HUES64 (cell line): Measurements from ENCODE around the gene SNRPA.
"Not testable (repeated sequence)": the region's sequence is repeated elsewhere in the genome, so short reads cannot be mapped to it uniquely, and the experiment has no call there.

Experiments
- H3K27ac ChIP-seq: 2 replicates; pipeline ENCODE4 v1.7.0; 2013; ENCODE audit warnings: low read depth, low read length, inconsistent platforms
- H3K27me3 ChIP-seq: 2 replicates; pipeline ENCODE4 v1.6.1; 2013; ENCODE audit warnings: mild to moderate bottlenecking, low read length; ENCODE audit not compliant: insufficient read depth
- H3K36me3 ChIP-seq: 2 replicates; pipeline ENCODE4 v1.6.1; 2013; ENCODE audit warnings: mild to moderate bottlenecking, low read length; ENCODE audit not compliant: insufficient read depth
- H3K4me1 ChIP-seq: 2 replicates; pipeline ENCODE4 v1.6.1; 2013; ENCODE audit warnings: mild to moderate bottlenecking, low read length, moderate library complexity; ENCODE audit not compliant: insufficient read depth
- H3K4me3 ChIP-seq: 2 replicates; pipeline ENCODE4 v1.5.1; 2013; ENCODE audit warnings: mild to moderate bottlenecking, low read length, moderate library complexity
- H3K9ac ChIP-seq: 2 replicates; pipeline ENCODE4 v1.6.1; 2013; ENCODE audit warnings: mild to moderate bottlenecking, low read depth, low read length
- H3K9me3 ChIP-seq: 2 replicates; pipeline ENCODE4 v1.6.1; 2013; ENCODE audit warnings: low read depth, low read length; ENCODE audit not compliant: insufficient read depth
- WGBS: fragments of 150-250, 120-280 bp; methylation state at CpG from one replicate; pipeline ENCODE4 v1.1.7; 2013; ENCODE audit warnings: missing lambda C conversion rate; 5-methylcytosine and 5-hydroxymethylcytosine counted together

Gene SNRPA

GRCh38 chr19:40806423-40807146 is 55.6 kb downstream of the SNRPA start:
- Histone ChIP-seq H3K36me3 (peaks cover 60% of the 10 kb centered on the region), H3K4me1 (peaks cover 17% of the 10 kb centered on the region), H3K27me3 (peaks cover 2% of the 10 kb centered on the region; the same call in 1 of the 2 replicates), H3K9ac (no peak overlapping the region), H3K4me3 (peak overlapping the region; percentile 20; the same call in 1 of the 2 replicates), H3K27ac (peak overlapping the region; percentile 27; the same call in 1 of the 2 replicates), H3K9me3 (no peaks in the 10 kb centered on the region)
- WGBS = 25% methylated on average over 26 of the region's 26 CpGs

DNA sequence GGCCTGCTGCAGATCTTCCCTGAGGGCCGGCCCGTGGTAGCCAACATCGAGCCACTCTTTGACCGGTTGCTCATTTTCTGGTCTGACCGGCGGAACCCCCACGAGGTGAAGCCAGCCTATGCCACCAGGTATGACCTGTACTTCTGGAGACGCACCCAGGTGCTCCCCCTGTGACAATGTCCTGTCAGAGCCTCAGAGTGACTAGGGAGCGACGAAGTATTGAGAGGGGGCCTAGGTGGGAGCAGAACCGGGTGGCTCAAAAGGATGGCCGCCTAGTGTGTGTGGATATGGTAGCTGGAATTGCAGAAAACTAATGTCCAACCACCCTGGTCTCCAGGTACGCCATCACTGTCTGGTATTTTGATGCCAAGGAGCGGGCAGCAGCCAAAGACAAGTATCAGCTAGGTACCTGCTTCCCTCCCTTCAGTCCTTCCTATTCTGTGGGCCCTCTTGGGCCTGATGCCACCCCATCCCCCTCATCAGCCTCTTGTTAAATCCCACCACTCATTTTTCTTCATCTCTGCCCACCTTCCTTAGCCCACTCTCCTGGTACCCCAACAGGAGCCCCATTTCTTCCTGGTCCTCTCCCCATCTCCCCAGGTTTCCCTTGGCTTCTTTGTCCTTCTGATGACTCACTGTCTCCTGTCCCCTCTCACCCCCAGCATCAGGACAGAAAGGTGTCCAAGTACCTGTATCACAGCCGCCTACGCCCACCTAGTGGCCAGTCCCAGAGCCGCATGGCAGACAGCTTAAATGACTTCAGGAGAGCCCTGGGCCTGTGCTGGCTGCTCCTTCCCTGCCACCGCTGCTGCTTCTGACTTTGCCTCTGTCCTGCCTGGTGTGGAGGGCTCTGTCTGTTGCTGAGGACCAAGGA is 56.4 kb downstream of the SNRPA start:
- H3K9me3 ChIP-seq = no peaks in the 10 kb centered on the region
- WGBS = 79% methylated on average over 18 of the region's 18 CpGs
- H3K4me3 ChIP-seq = no peak overlapping the region
- no peak overlapping the region for H3K9ac ChIP-seq
- H3K27ac ChIP-seq = 0 out of 2 replicates have a peak overlapping the region, but pooled peaks have one; percentile 22
- H3K27me3 ChIP-seq = peaks cover 9% of the 10 kb centered on the region
- peaks cover 52% of the 10 kb centered on the region for H3K36me3 ChIP-seq
- peaks cover 19% of the 10 kb centered on the region for H3K4me1 ChIP-seq

DNA sequence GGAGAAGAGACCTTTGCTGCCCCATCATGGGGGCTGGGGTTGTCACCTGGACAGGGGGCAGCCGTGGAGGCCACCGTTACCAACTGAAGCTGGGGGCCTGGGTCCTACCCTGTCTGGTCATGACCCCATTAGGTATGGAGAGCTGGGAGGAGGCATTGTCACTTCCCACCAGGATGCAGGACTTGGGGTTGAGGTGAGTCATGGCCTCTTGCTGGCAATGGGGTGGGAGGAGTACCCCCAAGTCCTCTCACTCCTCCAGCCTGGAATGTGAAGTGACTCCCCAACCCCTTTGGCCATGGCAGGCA is 57.0 kb downstream of the SNRPA start:
- H3K27ac ChIP-seq = no peak overlapping the region
- no peaks in the 10 kb centered on the region for H3K9me3 ChIP-seq
- no peak overlapping the region for H3K4me3 ChIP-seq
- no peak overlapping the region for H3K9ac ChIP-seq
- H3K36me3 ChIP-seq = peaks cover 47% of the 10 kb centered on the region
- H3K4me1 ChIP-seq = peaks cover 17% of the 10 kb centered on the region
- peaks cover 11% of the 10 kb centered on the region for H3K27me3 ChIP-seq
- WGBS = 95% methylated on average over 2 of the region's 2 CpGs

- Histone ChIP-seq H3K4me1 (peaks cover 17% of the 10 kb centered on the region), H3K27me3 (peaks cover 13% of the 10 kb centered on the region), H3K27ac (no peak overlapping the region), H3K36me3 (peaks cover 42% of the 10 kb centered on the region), H3K9me3 (no peaks in the 10 kb centered on the region), H3K9ac (no peak overlapping the region), H3K4me3 (no peak overlapping the region)
- WGBS = 94% methylated on average over 5 of the region's 5 CpGs
Measured at GRCh38 chr19:40808497-40808896, 57.5 kb downstream of the SNRPA start.

GRCh38 chr19:40809358-40810086 is 58.5 kb downstream of the SNRPA start:
- H3K36me3 ChIP-seq = peaks cover 33% of the 10 kb centered on the region
- peaks cover 17% of the 10 kb centered on the region for H3K27me3 ChIP-seq
- H3K27ac ChIP-seq = no peak overlapping the region; the same call in 1 of the 2 replicates
- no peak overlapping the region for H3K4me3 ChIP-seq
- WGBS = 95% methylated on average over 39 of the region's 39 CpGs
- H3K4me1 ChIP-seq = peaks cover 17% of the 10 kb centered on the region
- H3K9ac ChIP-seq = no peak overlapping the region
- H3K9me3 ChIP-seq = no peaks in the 10 kb centered on the region

DNA sequence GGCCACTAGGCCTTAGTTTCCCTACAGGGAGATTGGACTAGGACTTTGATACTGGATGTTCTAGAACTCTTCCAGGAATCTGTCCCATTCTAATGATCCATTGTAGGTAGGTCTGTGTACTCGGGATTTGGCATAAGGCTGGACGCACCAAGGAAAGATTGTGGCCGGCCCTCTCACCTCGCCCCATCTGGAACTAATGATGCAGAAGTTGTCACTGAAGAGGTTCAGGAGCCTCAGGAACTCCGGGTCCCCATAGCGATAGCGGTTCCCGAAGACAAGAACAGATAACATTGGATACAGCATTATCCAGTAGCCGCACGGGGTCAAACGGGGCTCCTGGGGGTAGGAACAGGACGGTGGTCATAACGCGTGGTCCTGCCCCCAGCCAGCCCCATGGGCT is 59.2 kb downstream of the SNRPA start:
- peak overlapping the region; percentile 72; the same call in 1 of the 2 replicates for H3K27ac ChIP-seq
- H3K27me3 ChIP-seq = peaks cover 17% of the 10 kb centered on the region
- peaks cover 27% of the 10 kb centered on the region for H3K36me3 ChIP-seq
- no peaks in the 10 kb centered on the region for H3K9me3 ChIP-seq
- H3K4me1 ChIP-seq = peaks cover 17% of the 10 kb centered on the region
- peak overlapping the region; percentile 67 for H3K4me3 ChIP-seq
- WGBS = 84% methylated on average over 9 of the region's 14 CpGs
- peak overlapping the region; percentile 52; the same call in 1 of the 2 replicates for H3K9ac ChIP-seq

DNA sequence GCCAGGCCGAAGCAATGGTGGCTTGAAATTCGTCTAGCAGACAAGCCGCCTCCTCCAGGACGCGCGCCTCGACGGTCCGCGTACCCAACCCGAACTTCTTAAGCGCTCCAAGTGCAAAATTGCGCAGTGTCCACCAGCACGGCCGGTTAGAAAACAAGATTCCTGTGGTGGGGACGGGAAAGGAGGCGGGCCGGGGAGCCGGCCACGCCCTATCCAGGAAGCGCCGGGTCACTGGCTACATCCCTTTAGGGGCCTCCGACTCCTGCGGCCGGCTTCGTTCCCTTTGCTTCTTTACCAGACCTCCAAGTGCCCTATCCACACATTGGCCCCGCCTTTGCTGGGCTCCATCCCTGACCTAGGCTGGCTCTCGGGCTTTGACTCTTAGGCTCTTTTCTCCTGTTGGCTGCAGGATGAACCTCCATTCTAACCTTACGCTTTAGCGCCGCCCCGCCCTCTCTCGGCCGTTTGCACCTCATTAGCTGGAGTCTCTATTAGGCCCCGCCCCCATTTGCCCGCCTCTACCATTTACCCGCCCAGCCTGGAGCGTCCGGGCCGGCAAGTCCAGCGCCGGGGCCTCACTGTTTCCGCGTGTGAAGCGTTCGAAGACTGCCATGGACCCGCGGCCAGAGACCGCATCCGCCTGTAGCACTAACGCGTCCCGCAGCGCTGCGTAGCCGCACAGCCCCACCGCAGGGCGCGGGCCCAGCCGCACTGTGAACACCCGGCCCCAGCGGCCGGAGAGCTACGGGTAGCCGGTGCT is 59.8 kb downstream of the SNRPA start:
- peaks cover 17% of the 10 kb centered on the region for H3K27me3 ChIP-seq
- H3K36me3 ChIP-seq = peaks cover 21% of the 10 kb centered on the region
- 2% methylated on average over 38 of the region's 65 CpGs for WGBS
- peak overlapping the region; percentile 72; the same call in 1 of the 2 replicates for H3K27ac ChIP-seq
- H3K4me3 ChIP-seq = peak overlapping the region; percentile 67
- H3K9ac ChIP-seq = peak overlapping the region; percentile 52; the same call in 1 of the 2 replicates
- not testable (repeated sequence) for H3K9me3 ChIP-seq
- H3K4me1 ChIP-seq = peaks cover 14% of the 10 kb centered on the region

GRCh38 chr19:40811478-40812341 is 60.7 kb downstream of the SNRPA start:
- peak overlapping the region; percentile 40 for H3K9ac ChIP-seq
- peaks cover 21% of the 10 kb centered on the region for H3K36me3 ChIP-seq
- H3K4me1 ChIP-seq = peaks cover 9% of the 10 kb centered on the region
- no peak overlapping the region; the same call in 1 of the 2 replicates for H3K27ac ChIP-seq
- H3K27me3 ChIP-seq = peaks cover 17% of the 10 kb centered on the region
- H3K9me3 ChIP-seq = no peaks in the 10 kb centered on the region
- H3K4me3 ChIP-seq = peak overlapping the region; percentile 67
- WGBS = 32% methylated on average over 33 of the region's 35 CpGs

DNA sequence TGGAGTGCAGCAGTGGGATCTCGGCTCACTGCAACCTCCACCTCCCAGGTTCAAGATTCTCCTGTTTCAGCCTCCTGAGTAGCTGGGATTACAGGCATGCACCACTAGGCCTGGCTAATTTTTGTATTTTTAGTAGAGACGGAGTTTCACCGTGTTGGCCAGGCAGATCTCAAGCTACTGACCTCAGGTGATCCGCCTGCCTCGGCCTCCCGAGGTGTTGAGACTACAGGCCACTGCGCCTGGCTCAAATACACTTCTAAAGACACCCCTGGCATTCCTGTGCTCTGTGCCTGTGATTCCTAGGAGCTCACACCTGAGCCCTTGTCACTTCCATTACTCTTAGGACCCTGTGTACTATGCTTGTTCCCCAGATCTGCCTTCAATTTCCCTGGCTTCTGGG is 61.6 kb downstream of the SNRPA start:
- Histone ChIP-seq H3K27me3 (peaks cover 17% of the 10 kb centered on the region), H3K36me3 (peaks cover 17% of the 10 kb centered on the region), H3K4me3 (peak overlapping the region; percentile 67; the same call in 1 of the 2 replicates)
- not testable (repeated sequence) for H3K27ac ChIP-seq, H3K9me3 ChIP-seq, H3K4me1 ChIP-seq, H3K9ac ChIP-seq
- 81% methylated on average over 7 of the region's 7 CpGs for WGBS

- peaks cover 9% of the 10 kb centered on the region for H3K4me1 ChIP-seq
- 73% methylated on average over 2 of the region's 4 CpGs for WGBS
- no peak overlapping the region for H3K4me3 ChIP-seq
- peaks cover 11% of the 10 kb centered on the region for H3K36me3 ChIP-seq
- no peak overlapping the region for H3K9ac ChIP-seq
- H3K27ac ChIP-seq = no peak overlapping the region
- no peaks in the 10 kb centered on the region for H3K9me3 ChIP-seq
- peaks cover 17% of the 10 kb centered on the region for H3K27me3 ChIP-seq
Measured at GRCh38 chr19:40813182-40813581, 62.2 kb downstream of the SNRPA start.
